Right lobe of liver (tissue), 4 donors: ENCODE data around the gene OR5J2.

Experiments used
- CTCF ChIP-seq, 4 donors: fragments of 200-600 bp in 3 of 4; fragments of 450-650 bp in 1 of 4; IDR thresholded peaks; one replicate each; pipeline versions ENCODE4 v1.5.1 to v1.8.0; 2016 to 2022; ENCODE audit warnings: antibody characterized with exemption in 4 of 4, mild to moderate bottlenecking in 2 of 4
- POLR2A ChIP-seq: fragments of 450-650 bp; IDR thresholded peaks from one replicate; pipeline ENCODE4 v1.6.1; 2017; ENCODE audit warnings: antibody characterized with exemption, mild to moderate bottlenecking
- donor health status: DM: no; HTN: no; CAD: no.
- donor health status: DM: no; HTN: no; CAD: no.
- donor health status: DM: no; HTN: yes; CAD: no.

- TF ChIP-seq CTCF (IDR thresholded peaks at IDR 0.05) (no peak), POLR2A (no peak)
Observed at GRCh38 chr11:56163804-56164203, 12.6 kb upstream of the OR5J2 start.
